Suprapubic skin (tissue), 4 donors: ENCODE measurements around the gene APRT.

Experiments used
- EP300 ChIP-seq: sonication (generic); formaldehyde crosslinking; IDR thresholded peaks from one replicate; pipeline ENCODE4 v1.6.1; 2017; ENCODE audit warnings: antibody characterized with exemption
- POLR2A ChIP-seq, 2 donors: fragments of 450-650 bp; IDR thresholded peaks; one replicate each; pipeline ENCODE4 v1.6.1; 2017; ENCODE audit warnings: antibody characterized with exemption in 2 of 2, mild to moderate bottlenecking in 2 of 2, moderate library complexity in 2 of 2
- POLR2AphosphoS5 ChIP-seq, 3 donors: sonication (generic); formaldehyde crosslinking; IDR thresholded peaks; one replicate each; pipeline ENCODE4 v1.6.1; 2017; ENCODE audit warnings: antibody characterized with exemption in 3 of 3
- TF ChIP-seq, protein P1 (sequence below), 2 donors: fragments of 200-600 bp in 1 of 2; fragments of 450-650 bp in 1 of 2; sonication (generic) in 1 of 2; IDR thresholded peaks; one replicate each; pipeline ENCODE4 v1.5.1; 2016 to 2019; ENCODE audit warnings: antibody characterized with exemption in 2 of 2, mild to moderate bottlenecking in 1 of 2, moderate library complexity in 1 of 2

DNA sequence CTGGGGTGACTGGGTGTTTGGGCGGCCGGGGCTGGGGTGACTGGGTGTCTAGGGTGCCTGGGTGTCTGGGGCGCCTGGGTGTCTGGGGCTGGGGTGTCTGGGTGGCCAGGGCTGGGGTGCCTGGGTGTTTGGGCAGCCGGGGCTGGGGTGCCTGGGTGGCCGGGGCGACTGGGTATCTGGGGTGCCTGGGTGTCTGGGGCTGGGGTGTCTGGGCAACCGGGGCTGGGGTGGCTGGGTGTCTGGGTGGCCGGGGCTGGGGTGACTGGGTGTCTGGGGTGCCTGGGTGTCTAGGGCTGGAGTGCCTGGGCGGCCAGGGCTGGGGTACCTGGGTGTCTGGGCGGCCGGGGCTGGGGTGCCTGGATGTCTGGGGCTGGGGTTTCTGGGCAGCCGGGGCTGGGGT lies 13.4 kb upstream of the APRT start:
- TF ChIP-seq POLR2A (IDR thresholded peaks at IDR 0.05) (no peak), POLR2AphosphoS5 (IDR thresholded peaks at IDR 0.05) (no peak), EP300 (no peak)
- TF ChIP-seq, protein P1, sequence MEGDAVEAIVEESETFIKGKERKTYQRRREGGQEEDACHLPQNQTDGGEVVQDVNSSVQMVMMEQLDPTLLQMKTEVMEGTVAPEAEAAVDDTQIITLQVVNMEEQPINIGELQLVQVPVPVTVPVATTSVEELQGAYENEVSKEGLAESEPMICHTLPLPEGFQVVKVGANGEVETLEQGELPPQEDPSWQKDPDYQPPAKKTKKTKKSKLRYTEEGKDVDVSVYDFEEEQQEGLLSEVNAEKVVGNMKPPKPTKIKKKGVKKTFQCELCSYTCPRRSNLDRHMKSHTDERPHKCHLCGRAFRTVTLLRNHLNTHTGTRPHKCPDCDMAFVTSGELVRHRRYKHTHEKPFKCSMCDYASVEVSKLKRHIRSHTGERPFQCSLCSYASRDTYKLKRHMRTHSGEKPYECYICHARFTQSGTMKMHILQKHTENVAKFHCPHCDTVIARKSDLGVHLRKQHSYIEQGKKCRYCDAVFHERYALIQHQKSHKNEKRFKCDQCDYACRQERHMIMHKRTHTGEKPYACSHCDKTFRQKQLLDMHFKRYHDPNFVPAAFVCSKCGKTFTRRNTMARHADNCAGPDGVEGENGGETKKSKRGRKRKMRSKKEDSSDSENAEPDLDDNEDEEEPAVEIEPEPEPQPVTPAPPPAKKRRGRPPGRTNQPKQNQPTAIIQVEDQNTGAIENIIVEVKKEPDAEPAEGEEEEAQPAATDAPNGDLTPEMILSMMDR (IDR thresholded peaks at IDR 0.05) = no peak
